IMR-90 (cell line): ENCODE results near the gene EIF4G3.
"Not testable (repeated sequence)": the region's sequence is repeated elsewhere in the genome, so short reads cannot be mapped to it uniquely, and the experiment has no call there.

Experiments used
- CTCF ChIP-seq: conservative IDR thresholded peaks from 2 replicates; pipeline ENCODE4 v1.5.1; 2012; ENCODE audit warnings: mild to moderate bottlenecking, low read depth, low read length, improper control_type of control experiment
- TF ChIP-seq, protein P1 (sequence below): fragments of 150-350 bp; IDR thresholded peaks from 2 replicates; pipeline ENCODE4 v1.6.1; 2016; ENCODE audit warnings: low read depth, mild to moderate bottlenecking, low read length, moderate library complexity, borderline replicate concordance

DNA sequence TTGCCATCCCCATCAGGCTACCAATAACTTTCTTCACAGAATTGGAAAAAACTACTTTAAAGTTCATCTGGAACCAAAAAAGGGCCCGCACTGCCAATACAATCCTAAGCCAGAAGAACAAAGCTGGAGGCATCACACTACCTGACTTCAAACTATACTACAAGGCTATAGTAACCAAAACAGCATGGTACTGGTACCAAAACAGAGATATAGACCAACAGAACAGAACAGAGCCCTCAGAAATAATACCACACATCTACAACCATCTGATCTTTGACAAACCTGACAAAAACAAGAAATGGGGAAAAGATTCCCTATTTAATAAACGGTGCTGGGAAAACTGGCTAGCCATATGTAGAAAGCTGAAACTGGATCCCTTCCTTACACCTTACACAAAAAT is 84.2 kb downstream of the EIF4G3 start:
- not testable (repeated sequence) for TF ChIP-seq CTCF
- TF ChIP-seq, protein P1, sequence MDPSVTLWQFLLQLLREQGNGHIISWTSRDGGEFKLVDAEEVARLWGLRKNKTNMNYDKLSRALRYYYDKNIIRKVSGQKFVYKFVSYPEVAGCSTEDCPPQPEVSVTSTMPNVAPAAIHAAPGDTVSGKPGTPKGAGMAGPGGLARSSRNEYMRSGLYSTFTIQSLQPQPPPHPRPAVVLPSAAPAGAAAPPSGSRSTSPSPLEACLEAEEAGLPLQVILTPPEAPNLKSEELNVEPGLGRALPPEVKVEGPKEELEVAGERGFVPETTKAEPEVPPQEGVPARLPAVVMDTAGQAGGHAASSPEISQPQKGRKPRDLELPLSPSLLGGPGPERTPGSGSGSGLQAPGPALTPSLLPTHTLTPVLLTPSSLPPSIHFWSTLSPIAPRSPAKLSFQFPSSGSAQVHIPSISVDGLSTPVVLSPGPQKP: not testable (repeated sequence)
